Measurements from ENCODE around the gene CALM3. TPM values are rescaled to one million over a fixed set of nuclear protein-coding genes. Genes with fewer than 3 reads are reported as not detected.
"Not testable (repeated sequence)": the region's sequence is repeated elsewhere in the genome, so short reads cannot be mapped to it uniquely, and the experiment has no call there.

The CALM3 gene
- total and polyA plus RNA-seq, 2 experiments from 2014 or later = 148 to 215 TPM

GRCh38 chr19:46559203-46559602, 41.9 kb upstream of the CALM3 start (continued):
- TF ChIP-seq REST (IDR thresholded peaks at IDR 0.05; ENCODE audit: unreplicated experiment) = no peak
- TF ChIP-seq ZNF114 (CRISPR knock-in tag; IDR thresholded peaks at IDR 0.05) = no peak
- TF ChIP-seq STAT1 (IDR thresholded peaks at IDR 0.05; ENCODE audit: unreplicated experiment) = no peak

GRCh38 chr19:46559675-46560074, 41.5 kb upstream of the CALM3 start:
- DNase-seq (ENCODE audit: low spot score); ATAC-seq; H2AFZ ChIP-seq; H3K4me3 ChIP-seq; H3K4me1 Mint-ChIP-seq; H3K9me2 ChIP-seq (ENCODE audit: insufficient read depth); H3K4me3 Mint-ChIP-seq; H3K36me3 ChIP-seq (ENCODE audit: insufficient read depth); H3K36me3 Mint-ChIP-seq (ENCODE audit: low read depth); H3K4me1 ChIP-seq (ENCODE audit: insufficient read depth); H3F3A ChIP-seq (replicated peaks; ENCODE audit: low read depth); H3K27me3 ChIP-seq (ENCODE audit: insufficient read depth); H3K79me2 ChIP-seq (replicated peaks; ENCODE audit: insufficient read depth); H3K27me3 Mint-ChIP-seq (ENCODE audit: insufficient read depth, low read depth, poor library complexity); H4K20me1 ChIP-seq (replicated peaks; ENCODE audit: insufficient read depth); H3K27ac ChIP-seq (ENCODE audit: low read depth); H3K4me2 ChIP-seq; H3K27ac Mint-ChIP-seq: not testable (repeated sequence)
- peaks cover 10% of the 10 kb centered on the region for H3K9me3 Mint-ChIP-seq

- Mint-ChIP-seq H3K36me3 (ENCODE audit: low read depth) (no peaks in the 10 kb centered on the region), H3K4me1 (no peaks in the 10 kb centered on the region; the same call in 2 of the 3 replicates), H3K9me3 (peaks cover under 1% of the 10 kb centered on the region; the same call in 2 of the 3 replicates), H3K27ac (no peak overlapping the region), H3K4me3 (no peak overlapping the region), H3K27me3 (ENCODE audit: insufficient read depth, low read depth, poor library complexity) (peaks cover 5% of the 10 kb centered on the region)
- H3K4me1 ChIP-seq (ENCODE audit: insufficient read depth) = no peaks in the 10 kb centered on the region
- no peak for ATAC-seq
- no peak overlapping the region for H3K4me3 ChIP-seq
- no peaks in the 10 kb centered on the region for H3K79me2 ChIP-seq (replicated peaks; ENCODE audit: insufficient read depth)
- no peak overlapping the region for H3K27ac ChIP-seq (ENCODE audit: low read depth)
- no peaks in the 10 kb centered on the region for H3K9me2 ChIP-seq (ENCODE audit: insufficient read depth)
- no peaks in the 10 kb centered on the region for H3K36me3 ChIP-seq (ENCODE audit: insufficient read depth)
- no peaks in the 10 kb centered on the region for H3K27me3 ChIP-seq (ENCODE audit: insufficient read depth)
- no peak for DNase-seq (ENCODE audit: low spot score)
- no peaks in the 10 kb centered on the region for H3F3A ChIP-seq (replicated peaks; ENCODE audit: low read depth)
- no peak overlapping the region for H2AFZ ChIP-seq
- no peaks in the 10 kb centered on the region for H4K20me1 ChIP-seq (replicated peaks; ENCODE audit: insufficient read depth)
- no peak overlapping the region for H3K4me2 ChIP-seq
- TF ChIP-seq STAT1 (IDR thresholded peaks at IDR 0.05; ENCODE audit: unreplicated experiment) (no peak), POLR2AphosphoS5 (IDR thresholded peaks at IDR 0.05; ENCODE audit: low read depth) (no peak), ZNF114 (CRISPR knock-in tag; IDR thresholded peaks at IDR 0.05) (no peak), ZNF462 (CRISPR knock-in tag; IDR thresholded peaks at IDR 0.05) (no peak), ETS1 (IDR thresholded peaks at IDR 0.05) (no peak), CTCF (conservative IDR thresholded peaks at IDR 0.05; ENCODE audit: low read depth in 2 of 2) (no peak)
Measured at GRCh38 chr19:46564701-46565100, 36.4 kb upstream of the CALM3 start.

Data from GM23338 (cell line).